ENCODE results near the gene NBEA.

NBEA gene

GRCh38 chr13:35349052-35349451 lies 407.0 kb downstream of the NBEA start:
- Histone ChIP-seq H3K9me3 (ENCODE audit: control insufficient read depth, low read length) (no peaks in the 10 kb centered on the region), H3K27me3 (replicated peaks; ENCODE audit: control insufficient read depth, insufficient read depth, low read length) (no peaks in the 10 kb centered on the region), H3K4me3 (ENCODE audit: low read length) (peak overlapping the region; percentile 62), H3K9ac (ENCODE audit: low read length) (peak overlapping the region; percentile 70), H3K4me1 (ENCODE audit: control insufficient read depth, insufficient read depth, low read length) (peaks cover 15% of the 10 kb centered on the region), H3K36me3 (ENCODE audit: control insufficient read depth, insufficient read depth, low read length, severe bottlenecking) (no peaks in the 10 kb centered on the region)
- no peak for DNase-seq (ENCODE audit: low read depth)

GRCh38 chr13:35349673-35350278 lies 407.7 kb downstream of the NBEA start:
- H3K27me3 ChIP-seq (replicated peaks; ENCODE audit: control insufficient read depth, insufficient read depth, low read length): no peaks in the 10 kb centered on the region
- H3K9ac ChIP-seq (ENCODE audit: low read length): peak overlapping the region; percentile 70
- peak overlapping the region; percentile 62 for H3K4me3 ChIP-seq (ENCODE audit: low read length)
- peaks cover 15% of the 10 kb centered on the region for H3K4me1 ChIP-seq (ENCODE audit: control insufficient read depth, insufficient read depth, low read length)
- H3K36me3 ChIP-seq (ENCODE audit: control insufficient read depth, insufficient read depth, low read length, severe bottlenecking): no peaks in the 10 kb centered on the region
- DNase-seq (ENCODE audit: low read depth): no peak
- H3K9me3 ChIP-seq (ENCODE audit: control insufficient read depth, low read length): no peaks in the 10 kb centered on the region

GRCh38 chr13:35354285-35354684 lies 412.2 kb downstream of the NBEA start:
- H3K27me3 ChIP-seq (replicated peaks; ENCODE audit: control insufficient read depth, insufficient read depth, low read length): no peaks in the 10 kb centered on the region
- no peak overlapping the region for H3K9ac ChIP-seq (ENCODE audit: low read length)
- H3K36me3 ChIP-seq (ENCODE audit: control insufficient read depth, insufficient read depth, low read length, severe bottlenecking): no peaks in the 10 kb centered on the region
- H3K9me3 ChIP-seq (ENCODE audit: control insufficient read depth, low read length): no peaks in the 10 kb centered on the region
- no peak for DNase-seq (ENCODE audit: low read depth)
- peaks cover 11% of the 10 kb centered on the region for H3K4me1 ChIP-seq (ENCODE audit: control insufficient read depth, insufficient read depth, low read length)
- H3K4me3 ChIP-seq (ENCODE audit: low read length): no peak overlapping the region

- Histone ChIP-seq H3K9ac (ENCODE audit: low read length) (no peak overlapping the region), H3K4me3 (ENCODE audit: low read length) (no peak overlapping the region), H3K36me3 (ENCODE audit: control insufficient read depth, insufficient read depth, low read length, severe bottlenecking) (no peaks in the 10 kb centered on the region), H3K9me3 (ENCODE audit: control insufficient read depth, low read length) (no peaks in the 10 kb centered on the region), H3K4me1 (ENCODE audit: control insufficient read depth, insufficient read depth, low read length) (peaks cover 5% of the 10 kb centered on the region), H3K27me3 (replicated peaks; ENCODE audit: control insufficient read depth, insufficient read depth, low read length) (no peaks in the 10 kb centered on the region)
- no peak for DNase-seq (ENCODE audit: low read depth)
Measured at GRCh38 chr13:35354882-35355281, 412.8 kb downstream of the NBEA start.

GRCh38 chr13:35356572-35356971 lies 414.5 kb downstream of the NBEA start:
- no peaks in the 10 kb centered on the region for H3K4me1 ChIP-seq (ENCODE audit: control insufficient read depth, insufficient read depth, low read length)
- DNase-seq (ENCODE audit: low read depth): no peak
- no peaks in the 10 kb centered on the region for H3K36me3 ChIP-seq (ENCODE audit: control insufficient read depth, insufficient read depth, low read length, severe bottlenecking)
- no peaks in the 10 kb centered on the region for H3K9me3 ChIP-seq (ENCODE audit: control insufficient read depth, low read length)
- H3K4me3 ChIP-seq (ENCODE audit: low read length): no peak overlapping the region
- no peak overlapping the region for H3K9ac ChIP-seq (ENCODE audit: low read length)
- H3K27me3 ChIP-seq (replicated peaks; ENCODE audit: control insufficient read depth, insufficient read depth, low read length): no peaks in the 10 kb centered on the region

- Histone ChIP-seq H3K36me3 (ENCODE audit: control insufficient read depth, insufficient read depth, low read length, severe bottlenecking) (no peaks in the 10 kb centered on the region), H3K4me1 (ENCODE audit: control insufficient read depth, insufficient read depth, low read length) (no peaks in the 10 kb centered on the region), H3K27me3 (replicated peaks; ENCODE audit: control insufficient read depth, insufficient read depth, low read length) (no peaks in the 10 kb centered on the region), H3K9me3 (ENCODE audit: control insufficient read depth, low read length) (peaks cover 13% of the 10 kb centered on the region), H3K9ac (ENCODE audit: low read length) (no peak overlapping the region), H3K4me3 (ENCODE audit: low read length) (no peak overlapping the region)
- DNase-seq (ENCODE audit: low read depth): no peak
Measured at GRCh38 chr13:35365883-35366282, 423.8 kb downstream of the NBEA start.

- DNase-seq (ENCODE audit: low read depth): no peak
- H3K4me1 ChIP-seq (ENCODE audit: control insufficient read depth, insufficient read depth, low read length): no peaks in the 10 kb centered on the region
- H3K36me3 ChIP-seq (ENCODE audit: control insufficient read depth, insufficient read depth, low read length, severe bottlenecking): no peaks in the 10 kb centered on the region
- no peak overlapping the region for H3K9ac ChIP-seq (ENCODE audit: low read length)
- H3K27me3 ChIP-seq (replicated peaks; ENCODE audit: control insufficient read depth, insufficient read depth, low read length): no peaks in the 10 kb centered on the region
- H3K4me3 ChIP-seq (ENCODE audit: low read length): no peak overlapping the region
- peaks cover 25% of the 10 kb centered on the region for H3K9me3 ChIP-seq (ENCODE audit: control insufficient read depth, low read length)
Measured at GRCh38 chr13:35367586-35367985, 425.5 kb downstream of the NBEA start.

GRCh38 chr13:35378939-35379338 lies 436.9 kb downstream of the NBEA start:
- Histone ChIP-seq H3K4me3 (ENCODE audit: low read length) (no peak overlapping the region), H3K4me1 (ENCODE audit: control insufficient read depth, insufficient read depth, low read length) (no peaks in the 10 kb centered on the region), H3K9ac (ENCODE audit: low read length) (no peak overlapping the region), H3K9me3 (ENCODE audit: control insufficient read depth, low read length) (no peaks in the 10 kb centered on the region), H3K27me3 (replicated peaks; ENCODE audit: control insufficient read depth, insufficient read depth, low read length) (no peaks in the 10 kb centered on the region), H3K36me3 (ENCODE audit: control insufficient read depth, insufficient read depth, low read length, severe bottlenecking) (no peaks in the 10 kb centered on the region)
- peak; percentile 41 for DNase-seq (ENCODE audit: low read depth)

- no peak for DNase-seq (ENCODE audit: low read depth)
Measured at GRCh38 chr13:35379663-35380062, 437.6 kb downstream of the NBEA start.

GRCh38 chr13:35387682-35388250 lies 445.7 kb downstream of the NBEA start:
- peaks cover 26% of the 10 kb centered on the region for H3K4me1 ChIP-seq (ENCODE audit: control insufficient read depth, insufficient read depth, low read length)
- no peaks in the 10 kb centered on the region for H3K36me3 ChIP-seq (ENCODE audit: control insufficient read depth, insufficient read depth, low read length, severe bottlenecking)
- no peaks in the 10 kb centered on the region for H3K27me3 ChIP-seq (replicated peaks; ENCODE audit: control insufficient read depth, insufficient read depth, low read length)
- peak overlapping the region; percentile 72 for H3K9ac ChIP-seq (ENCODE audit: low read length)
- no peak for DNase-seq (ENCODE audit: low read depth)
- H3K4me3 ChIP-seq (ENCODE audit: low read length): peak overlapping the region; percentile 73
- no peaks in the 10 kb centered on the region for H3K9me3 ChIP-seq (ENCODE audit: control insufficient read depth, low read length)

More at GRCh38 chr13:35379663-35380062, 437.6 kb downstream of the NBEA start:
- no peaks in the 10 kb centered on the region for H3K4me1 ChIP-seq (ENCODE audit: control insufficient read depth, insufficient read depth, low read length)
- no peaks in the 10 kb centered on the region for H3K36me3 ChIP-seq (ENCODE audit: control insufficient read depth, insufficient read depth, low read length, severe bottlenecking)
- no peaks in the 10 kb centered on the region for H3K27me3 ChIP-seq (replicated peaks; ENCODE audit: control insufficient read depth, insufficient read depth, low read length)
- no peaks in the 10 kb centered on the region for H3K9me3 ChIP-seq (ENCODE audit: control insufficient read depth, low read length)
- no peak overlapping the region for H3K4me3 ChIP-seq (ENCODE audit: low read length)
- H3K9ac ChIP-seq (ENCODE audit: low read length): no peak overlapping the region

GRCh38 chr13:35388441-35389355 lies 446.6 kb downstream of the NBEA start:
- DNase-seq (ENCODE audit: low read depth): peak; percentile 57
- Histone ChIP-seq H3K4me3 (ENCODE audit: low read length) (peak overlapping the region; percentile 73), H3K36me3 (ENCODE audit: control insufficient read depth, insufficient read depth, low read length, severe bottlenecking) (no peaks in the 10 kb centered on the region), H3K9me3 (ENCODE audit: control insufficient read depth, low read length) (no peaks in the 10 kb centered on the region), H3K27me3 (replicated peaks; ENCODE audit: control insufficient read depth, insufficient read depth, low read length) (no peaks in the 10 kb centered on the region), H3K9ac (ENCODE audit: low read length) (peak overlapping the region; percentile 72), H3K4me1 (ENCODE audit: control insufficient read depth, insufficient read depth, low read length) (peaks cover 26% of the 10 kb centered on the region)
